Fibroblast of villous mesenchyme (primary cell): ENCODE measurements around the gene PCSK2. TPM values are rescaled to one million over a fixed set of nuclear protein-coding genes. Genes with fewer than 3 reads are reported as not detected.

ENCODE experiments used
- DNase-seq: peaks from one replicate; pipeline ENCODE4 v3.0.0-alpha.2; 2010; ENCODE audit warnings: low read depth
- H3K4me3 ChIP-seq: 2 replicates; pipeline ENCODE4 v1.5.1; 2011; ENCODE audit warnings: low read depth, mild to moderate bottlenecking, low read length
- CTCF ChIP-seq: IDR thresholded peaks from 2 replicates; pipeline ENCODE4 v1.5.1; 2012; ENCODE audit warnings: low read depth, mild to moderate bottlenecking, low read length; ENCODE audit not compliant: insufficient read depth
- total RNA-seq: library from RNA; depleted of rRNA; stranded (reverse); fragments of >200 nt; gene quantifications from 2 replicates; pipeline ENCODE4 v1.2.3, GENCODE V29; 2012

The PCSK2 gene
- total RNA-seq, 1 donor = not detected

GRCh38 chr20:17225851-17226409 is 910 bp upstream of the PCSK2 start:
- no peak for DNase-seq
- TF ChIP-seq CTCF = no peak
- H3K4me3 ChIP-seq = no peak overlapping the region

- no peak for DNase-seq
- no peak overlapping the region for H3K4me3 ChIP-seq
- TF ChIP-seq CTCF = no peak
These were observed 357 bp downstream of the PCSK2 start for GRCh38 chr20:17227219-17227575.

GRCh38 chr20:17227669-17228623 is 1.1 kb downstream of the PCSK2 start:
- TF ChIP-seq CTCF = no peak
- no peak overlapping the region for H3K4me3 ChIP-seq
- DNase-seq = no peak

GRCh38 chr20:17228624-17229061 is 1.8 kb downstream of the PCSK2 start:
- no peak for DNase-seq
- TF ChIP-seq CTCF = no peak
- H3K4me3 ChIP-seq = no peak overlapping the region

- H3K4me3 ChIP-seq = no peak overlapping the region
- no peak for DNase-seq
- TF ChIP-seq CTCF = no peak
These were observed 2.4 kb downstream of the PCSK2 start for GRCh38 chr20:17229256-17229655.

GRCh38 chr20:17233626-17234025 is 6.8 kb downstream of the PCSK2 start:
- no peak overlapping the region for H3K4me3 ChIP-seq
- TF ChIP-seq CTCF = no peak
- no peak for DNase-seq
